Common myeloid progenitor, CD34-positive (primary cell): ENCODE data around the gene ZFR2.

Source experiments
- CTCF ChIA-PET: fragments of 350-600 bp; sonication (Branson Sonifier 250); formaldehyde crosslinking; loops from one replicate; lab custom pipeline; 2021; ENCODE audit warnings: antibody characterized with exemption; lab: Charles Lee
- POLR2A ChIA-PET: fragments of 350-600 bp; sonication (Branson Sonifier 250); formaldehyde crosslinking; loops from one replicate; lab custom pipeline; 2021; ENCODE audit warnings: antibody characterized with exemption; lab: Charles Lee
- DNase-seq, 3 donors: peaks; one replicate each; pipeline versions ENCODE4 v3.0.0 to v3.0.0-alpha.2; 2013
- H3K27ac ChIP-seq, 2 experiments: 1 replicate in 1 of 2; 2 replicates in 1 of 2; pipeline ENCODE4 v1.7.0; 2013; ENCODE audit warnings: inconsistent platforms in 2 of 2, low read length in 2 of 2, mild to moderate bottlenecking in 2 of 2, low read depth in 1 of 2, moderate library complexity in 1 of 2; ENCODE audit not compliant: severe bottlenecking in 2 of 2, insufficient read depth in 1 of 2, poor library complexity in 1 of 2
- H3K27me3 ChIP-seq, 5 experiments: replicated peaks in 2 of 5; 1 replicate in 3 of 5; 2 replicates in 2 of 5; pipeline versions ENCODE4 v1.6.1 to v1.7.0; 2013; ENCODE audit warnings: low read length in 4 of 5, mild to moderate bottlenecking in 2 of 5, moderate library complexity in 2 of 5, inconsistent platforms in 1 of 5; ENCODE audit not compliant: insufficient read depth in 5 of 5, control insufficient read depth in 4 of 5
- H3K36me3 ChIP-seq, 4 experiments: 1 replicate in 2 of 4; 2 replicates in 2 of 4; pipeline versions ENCODE4 v1.6.1 to v1.7.0; 2013; ENCODE audit warnings: low read length in 3 of 4, control low read depth in 1 of 4, mild to moderate bottlenecking in 1 of 4; ENCODE audit not compliant: control insufficient read depth in 4 of 4, insufficient read depth in 4 of 4
- H3K4me1 ChIP-seq, 4 experiments: 1 replicate in 3 of 4; 2 replicates in 1 of 4; pipeline versions ENCODE4 v1.6.1 to v1.7.1; 2013; ENCODE audit warnings: low read length in 3 of 4, mild to moderate bottlenecking in 3 of 4, control low read depth in 1 of 4, inconsistent platforms in 1 of 4, moderate library complexity in 1 of 4; ENCODE audit not compliant: control insufficient read depth in 4 of 4, insufficient read depth in 4 of 4; ENCODE audit errors: control extremely low read depth in 1 of 4
- H3K4me3 ChIP-seq, 7 experiments: 1 replicate in 4 of 7; 2 replicates in 3 of 7; pipeline versions ENCODE4 v1.5.1 to v1.7.0; 2013; ENCODE audit warnings: mild to moderate bottlenecking in 7 of 7, low read length in 6 of 7, moderate library complexity in 6 of 7, inconsistent platforms in 2 of 7, low read depth in 2 of 7, control low read depth in 1 of 7; ENCODE audit not compliant: insufficient read depth in 4 of 7, control insufficient read depth in 1 of 7; ENCODE audit errors: extremely low read depth in 1 of 7
- H3K9me3 ChIP-seq, 5 experiments: 1 replicate in 4 of 5; 2 replicates in 1 of 5; pipeline versions ENCODE4 v1.6.1 to v1.7.1; 2013; ENCODE audit warnings: low read length in 4 of 5, mild to moderate bottlenecking in 2 of 5, inconsistent platforms in 1 of 5, low read depth in 1 of 5, moderate library complexity in 1 of 5; ENCODE audit not compliant: control insufficient read depth in 4 of 5, insufficient read depth in 2 of 5; ENCODE audit errors: control extremely low read depth in 1 of 5
- WGBS: methylation state at CpG from one replicate; pipeline ENCODE4 v1.1.5; 2013; ENCODE audit not compliant: insufficient coverage; 5-methylcytosine and 5-hydroxymethylcytosine counted together

The ZFR2 gene

DNA sequence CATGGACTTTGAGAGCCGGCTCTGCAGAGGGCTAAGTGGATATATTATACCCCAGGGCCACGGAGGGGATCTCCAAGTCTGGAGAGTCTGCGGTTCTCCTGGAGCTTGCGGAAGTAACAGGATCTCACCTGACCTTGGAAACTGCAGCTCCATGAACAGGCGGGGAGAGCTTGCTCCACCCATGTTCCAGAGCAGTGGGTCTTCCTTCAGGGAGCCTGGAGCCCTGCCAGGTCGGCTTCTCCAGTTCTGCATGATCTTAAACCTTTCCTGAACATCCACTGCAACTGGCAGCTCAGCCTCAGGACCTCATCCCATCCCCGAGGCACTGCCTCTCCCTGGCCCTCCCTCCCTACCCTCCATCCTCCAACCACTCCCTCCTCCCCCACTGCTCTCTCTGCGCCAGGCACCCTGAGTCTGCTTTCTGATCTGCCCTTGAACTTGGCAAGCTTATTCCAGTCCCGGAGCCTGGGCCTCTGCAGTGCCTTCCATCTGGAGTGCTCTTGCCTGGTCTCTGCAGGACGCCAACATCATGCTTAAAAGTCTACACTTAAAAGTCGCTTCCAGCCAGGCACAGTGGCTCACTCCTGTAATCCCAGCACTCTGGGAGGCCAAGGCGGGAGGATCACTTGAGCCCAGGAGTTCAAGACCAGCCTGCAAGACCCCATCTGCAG is 24.8 kb upstream of the ZFR2 start:
- Histone ChIP-seq H3K27me3 (no peaks in the 10 kb centered on the region), H3K4me3 (no peak overlapping the region), H3K9me3 (peaks cover 2 to 5% (median 3%) of the 10 kb centered on the region in 5 experiments), H3K4me1 (no peaks in the 10 kb centered on the region), H3K27ac (no peak overlapping the region), H3K36me3 (no peaks in the 10 kb centered on the region)
- no peak for DNase-seq
- POLR2A ChIA-PET = interaction anchor here (0.7 kb wide), 1 partner anchor 15 kb away, joined by 3 read pairs; no protein-coding TSS in a partner anchor
- WGBS = 90% methylated on average over 12 of the region's 12 CpGs
- CTCF ChIA-PET = interaction anchor here (1.0 to 1.3 kb wide), 2 partner anchors 9 to 57 kb away, joined by 3 read pairs; no protein-coding TSS in a partner anchor

DNA sequence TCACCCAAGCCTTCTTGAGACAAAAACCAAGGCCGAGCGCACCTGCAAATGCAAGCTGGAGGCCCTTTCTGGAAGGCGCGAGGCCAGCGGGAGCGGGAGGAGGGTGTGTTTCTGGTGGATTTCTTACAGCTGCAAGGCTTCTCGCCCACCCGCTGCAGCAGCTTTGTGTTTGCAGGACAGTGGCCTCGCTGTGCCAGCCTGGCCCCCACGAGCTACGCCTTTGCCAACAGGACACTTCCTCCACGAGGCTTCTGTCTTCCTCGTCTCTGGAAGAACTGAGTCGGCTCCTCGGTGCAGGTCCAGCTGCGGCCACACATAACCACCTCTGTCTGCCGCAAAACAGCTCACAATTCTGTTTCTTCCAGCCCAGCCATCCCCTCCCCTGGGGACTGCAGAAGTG is 21.8 kb upstream of the ZFR2 start:
- no peaks in the 10 kb centered on the region for H3K36me3 ChIP-seq
- ChIA-PET CTCF (no interaction called here), POLR2A (no interaction called here)
- H3K4me3 ChIP-seq = no peak overlapping the region
- DNase-seq = no peak
- no peaks in the 10 kb centered on the region for H3K27me3 ChIP-seq
- WGBS = 88% methylated on average over 14 of the region's 17 CpGs
- no peaks in the 10 kb centered on the region for H3K9me3 ChIP-seq
- H3K27ac ChIP-seq = no peak overlapping the region
- no peaks in the 10 kb centered on the region for H3K4me1 ChIP-seq

DNA sequence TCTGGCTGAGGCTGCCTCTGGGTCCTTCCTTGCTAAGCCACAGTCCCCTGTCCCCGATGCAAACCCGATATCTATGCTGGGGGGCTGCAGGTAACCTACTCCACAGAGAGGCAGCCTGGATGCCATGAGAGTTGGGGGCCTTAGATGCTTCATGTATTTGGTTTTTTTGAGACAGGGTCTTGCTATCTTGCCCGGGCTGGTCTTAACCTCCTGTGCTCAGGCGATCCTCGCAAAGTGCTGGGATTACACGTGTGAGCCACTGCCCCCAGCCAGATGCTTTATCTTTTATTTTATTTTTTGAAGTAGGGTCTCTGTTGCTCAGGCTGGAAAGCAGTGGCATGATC is 13.2 kb upstream of the ZFR2 start:
- no peaks in the 10 kb centered on the region for H3K36me3 ChIP-seq
- H3K27me3 ChIP-seq = peaks cover 5 to 54% (median 17%) of the 10 kb centered on the region in 5 experiments
- ChIA-PET CTCF (no interaction called here), POLR2A (no interaction called here)
- 16% methylated on average over 5 of the region's 6 CpGs for WGBS
- no peak for DNase-seq
- H3K4me1 ChIP-seq = peaks cover 0 to 14% (median 10%) of the 10 kb centered on the region in 4 experiments
- peak overlapping the region in 1 of 7 experiments; percentile 33 for H3K4me3 ChIP-seq
- no peaks in the 10 kb centered on the region for H3K9me3 ChIP-seq
- no peak overlapping the region for H3K27ac ChIP-seq

DNA sequence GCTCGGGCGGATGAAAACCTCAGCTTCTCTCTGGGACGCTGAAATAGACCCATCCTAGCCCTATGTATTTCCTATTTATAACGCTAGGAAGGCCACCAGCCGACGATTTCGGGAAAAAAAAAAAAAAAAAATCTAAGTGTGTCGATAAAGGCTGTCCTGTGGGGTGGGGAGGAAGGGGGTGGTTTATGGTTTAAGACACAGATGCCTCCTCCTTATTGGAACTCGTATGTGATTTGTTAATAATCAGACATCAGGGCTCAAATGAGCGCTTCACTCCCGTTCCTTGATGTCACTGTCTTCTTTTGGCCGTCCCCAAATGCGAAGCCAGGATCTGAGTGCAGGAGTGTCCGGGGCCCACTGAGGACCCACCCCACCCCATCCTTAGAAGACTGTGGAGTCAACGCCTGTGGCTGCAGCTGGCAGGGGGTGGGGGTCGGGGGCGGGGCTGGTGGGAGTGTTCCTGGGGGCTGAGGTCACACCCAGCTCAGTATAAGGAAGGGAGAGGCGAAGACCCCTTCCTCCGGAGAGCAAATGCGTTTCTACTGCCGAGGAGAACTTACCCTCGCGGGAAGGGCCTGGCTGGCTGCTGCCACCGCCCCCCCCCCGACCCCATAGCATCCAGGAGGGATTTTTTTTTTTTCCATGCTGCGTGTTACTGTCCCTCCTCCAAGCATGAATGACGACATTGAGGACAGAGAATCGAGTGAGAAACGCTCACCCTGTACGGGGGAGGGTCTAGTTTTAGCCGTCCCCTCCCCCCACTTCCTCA is 12.6 kb upstream of the ZFR2 start:
- no peaks in the 10 kb centered on the region for H3K9me3 ChIP-seq
- peaks cover 0 to 14% (median 10%) of the 10 kb centered on the region in 4 experiments for H3K4me1 ChIP-seq
- peaks cover 5 to 54% (median 17%) of the 10 kb centered on the region in 5 experiments for H3K27me3 ChIP-seq
- no peaks in the 10 kb centered on the region for H3K36me3 ChIP-seq
- H3K27ac ChIP-seq = no peak overlapping the region
- POLR2A ChIA-PET = interaction anchor here (0.5 kb wide), 1 partner anchor 40 kb away, joined by 3 read pairs; no protein-coding TSS in a partner anchor
- DNase-seq = peak; percentile 34 to 75 (median 75)
- CTCF ChIA-PET = interaction anchor here (1.2 kb wide), 1 partner anchor 10 kb away, joined by 4 read pairs; no protein-coding TSS in a partner anchor
- peak overlapping the region in 1 of 7 experiments; percentile 33 for H3K4me3 ChIP-seq
- 3% methylated on average over 16 of the region's 31 CpGs for WGBS

DNA sequence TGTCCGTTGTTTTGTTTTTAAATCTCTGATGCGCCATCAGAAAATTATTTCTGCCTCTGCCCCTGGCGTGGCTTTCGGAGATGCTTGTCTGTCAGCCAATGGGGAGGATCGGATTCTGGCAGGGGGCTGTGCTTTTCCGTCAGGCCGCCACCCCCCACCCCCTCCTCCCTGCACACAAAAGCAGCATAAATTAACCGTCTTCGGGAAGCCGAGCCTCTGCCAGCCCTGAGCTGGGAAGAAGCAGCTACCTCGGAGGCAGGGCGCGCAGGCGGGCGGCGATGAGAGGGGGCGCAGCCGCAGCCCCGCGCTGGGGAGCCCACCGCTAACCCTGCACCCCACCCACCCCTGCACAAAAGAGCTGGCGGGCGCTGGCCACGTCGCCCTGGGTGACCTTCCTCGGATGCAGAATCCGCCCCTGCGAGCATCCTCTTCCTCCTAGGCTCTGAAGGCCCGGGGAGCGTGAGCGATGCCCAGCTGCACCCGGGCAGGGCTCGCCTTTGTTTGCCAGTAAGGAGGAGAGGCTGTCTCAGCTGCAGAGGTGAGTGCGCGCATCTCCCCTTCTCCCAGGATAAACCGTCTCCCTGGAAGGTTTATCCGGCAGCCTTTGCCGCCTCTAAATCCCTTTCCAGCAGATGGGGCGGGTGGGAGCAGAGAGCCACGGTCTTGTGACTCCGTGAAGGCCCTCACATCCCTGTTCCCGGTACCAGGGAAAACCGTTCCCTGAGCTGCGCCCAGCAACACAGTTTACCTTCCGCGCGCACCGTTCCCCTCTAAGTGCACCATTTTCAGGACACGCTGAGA is 11.8 kb upstream of the ZFR2 start, which contains the start of gene ATCAY:
ATCAY (plus strand) TSS at position 215 of the 801 bp plus-strand sequence. CDS start 5,083 bp downstream, outside the sequence.
- Histone ChIP-seq H3K36me3 (no peaks in the 10 kb centered on the region), H3K4me3 (no peak within 1 kb of the TSS), H3K27me3 (peaks cover 5 to 54% (median 17%) of the 10 kb centered on the region in 5 experiments), H3K9me3 (no peaks in the 10 kb centered on the region), H3K27ac (no peak within 1 kb of the TSS), H3K4me1 (peaks cover 0 to 14% (median 10%) of the 10 kb centered on the region in 4 experiments)
- peak in 2 of 3 donors; percentile 10 to 29 for DNase-seq
- CTCF ChIA-PET = interaction anchor here (1.2 kb wide), 1 partner anchor 11 kb away, joined by 4 read pairs; no protein-coding TSS in a partner anchor
- WGBS = 3% methylated on average over 33 of the region's 49 CpGs
- POLR2A ChIA-PET = interaction anchor here (0.5 kb wide), 1 partner anchor 39 kb away, joined by 3 read pairs; no protein-coding TSS in a partner anchor

DNA sequence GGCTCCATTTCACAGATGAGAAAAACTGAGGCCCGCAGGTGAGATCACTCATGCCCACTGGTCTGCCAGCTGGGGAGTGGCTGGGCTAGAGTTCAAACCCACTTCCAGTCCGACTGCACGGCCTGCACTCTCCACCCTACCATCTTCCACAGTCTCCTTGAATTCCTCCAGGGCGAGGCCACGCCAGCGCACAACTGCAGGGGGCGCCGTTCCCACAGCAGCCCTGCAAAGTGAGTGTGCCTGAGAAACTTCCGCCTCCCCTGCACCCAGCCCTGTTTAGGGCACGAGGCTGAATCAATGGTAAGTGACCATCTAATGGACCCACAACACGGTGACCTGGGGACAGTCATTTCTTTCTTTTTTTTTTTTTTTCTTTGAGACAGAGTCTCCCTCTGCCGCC is 10.8 kb upstream of the ZFR2 start:
- CTCF ChIA-PET = no interaction called here
- WGBS = 69% methylated on average over 10 of the region's 12 CpGs
- peaks cover 5 to 54% (median 17%) of the 10 kb centered on the region in 5 experiments for H3K27me3 ChIP-seq

More for the DNA sequence above, 10.8 kb upstream of the ZFR2 start:
- H3K9me3 ChIP-seq = no peaks in the 10 kb centered on the region
- no peak for DNase-seq
- no peak overlapping the region for H3K27ac ChIP-seq
- H3K4me1 ChIP-seq = peaks cover 0 to 14% (median 10%) of the 10 kb centered on the region in 4 experiments
- POLR2A ChIA-PET = no interaction called here
- H3K36me3 ChIP-seq = no peaks in the 10 kb centered on the region
- H3K4me3 ChIP-seq = no peak overlapping the region
